HG03095 (cell line): Measurements from ENCODE around the gene FRMD8.

Experiments
- ATAC-seq: cut with Tn5 transposase; IDR thresholded peaks from one replicate; pipeline ENCODE4 v1.9.1; 2021; ENCODE audit warnings: moderate library complexity; ENCODE audit not compliant: unreplicated experiment

The FRMD8 gene

DNA sequence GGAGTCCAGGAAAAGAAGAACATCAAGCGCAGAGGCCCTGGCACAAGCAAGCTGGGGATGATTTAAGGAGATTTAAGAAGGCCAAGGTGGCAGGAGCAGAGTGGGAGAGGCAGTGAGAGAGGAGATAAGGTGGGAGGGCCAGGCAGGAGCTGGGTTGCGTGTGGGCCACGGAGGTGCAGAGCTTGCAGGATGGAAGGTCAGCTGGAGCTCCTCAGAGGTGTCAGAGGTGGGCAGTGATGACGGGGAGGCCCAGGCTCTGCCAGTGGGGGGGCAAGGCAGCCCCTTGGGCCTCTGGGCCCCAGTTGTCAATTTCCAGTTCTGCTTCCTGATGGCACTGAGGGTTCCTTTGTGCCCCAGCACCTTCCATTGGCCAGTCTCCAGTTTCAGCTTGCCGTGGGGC is 6.5 kb downstream of the FRMD8 start:
- no peak for ATAC-seq

GRCh38 chr11:65393513-65394079 is 7.2 kb downstream of the FRMD8 start:
- no peak for ATAC-seq

DNA sequence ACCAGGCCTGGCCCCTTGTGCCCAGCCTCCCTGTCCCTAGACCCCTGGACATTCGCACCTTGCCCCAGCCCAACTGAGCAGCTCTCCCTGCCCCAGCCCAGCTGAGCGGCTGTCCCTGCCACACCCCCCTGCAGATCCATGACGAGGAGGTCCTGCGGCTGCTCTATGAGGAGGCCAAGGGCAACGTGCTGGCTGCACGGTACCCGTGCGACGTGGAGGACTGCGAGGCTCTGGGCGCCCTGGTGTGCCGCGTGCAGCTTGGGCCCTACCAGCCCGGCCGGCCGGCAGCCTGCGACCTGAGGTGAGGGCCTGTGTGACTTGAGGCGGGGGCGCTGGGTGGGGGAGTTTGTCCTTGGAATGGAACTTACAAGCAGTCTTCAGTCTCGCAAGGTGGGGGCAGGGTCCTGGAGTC is 7.7 kb downstream of the FRMD8 start:
- ATAC-seq: no peak

GRCh38 chr11:65395961-65396530 is 9.6 kb downstream of the FRMD8 start:
- ATAC-seq: no peak

DNA sequence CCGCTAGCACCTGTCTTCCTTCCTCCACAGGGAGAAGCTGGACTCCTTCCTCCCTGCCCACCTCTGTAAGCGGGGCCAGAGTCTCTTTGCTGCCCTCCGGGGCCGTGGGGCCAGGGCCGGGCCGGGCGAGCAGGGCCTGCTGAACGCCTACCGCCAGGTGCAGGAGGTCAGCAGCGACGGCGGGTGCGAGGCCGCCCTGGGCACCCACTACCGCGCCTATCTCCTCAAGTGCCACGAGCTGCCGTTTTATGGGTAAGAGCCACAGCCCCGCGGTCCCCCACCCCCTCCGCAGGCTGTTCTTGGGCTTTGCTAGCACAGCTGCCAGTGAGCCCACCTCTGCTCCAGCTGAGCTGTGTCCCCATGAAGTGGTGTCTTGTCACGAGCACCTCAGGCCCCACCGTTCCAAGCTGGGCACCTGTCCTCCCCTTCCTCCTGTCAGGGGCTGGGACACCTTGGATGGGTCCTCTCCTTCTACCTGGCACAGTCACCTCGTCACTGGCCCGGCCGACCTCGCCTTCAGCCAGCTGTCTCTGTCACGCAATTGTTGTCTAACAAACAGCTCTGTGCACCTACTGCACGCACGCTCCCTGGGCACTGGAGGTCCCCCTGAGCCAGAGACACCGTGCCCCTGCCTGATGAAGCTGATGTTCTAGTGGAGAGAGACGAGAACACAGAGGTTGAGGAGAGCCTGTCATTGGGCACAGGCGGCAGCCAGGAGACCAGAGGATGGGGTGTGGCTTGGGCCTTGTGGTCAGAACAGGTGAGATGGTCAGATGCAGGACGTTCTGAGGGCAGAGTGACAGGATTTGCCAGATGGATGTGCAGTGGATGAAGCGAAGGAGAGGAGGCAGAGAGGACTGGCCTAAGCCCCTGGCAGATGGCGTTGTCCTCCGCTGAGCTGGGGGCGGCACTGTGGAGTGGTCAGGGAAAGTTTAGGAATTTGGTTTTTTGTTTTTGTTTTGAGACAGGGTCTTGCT is 10.6 kb downstream of the FRMD8 start:
- no peak for ATAC-seq

DNA sequence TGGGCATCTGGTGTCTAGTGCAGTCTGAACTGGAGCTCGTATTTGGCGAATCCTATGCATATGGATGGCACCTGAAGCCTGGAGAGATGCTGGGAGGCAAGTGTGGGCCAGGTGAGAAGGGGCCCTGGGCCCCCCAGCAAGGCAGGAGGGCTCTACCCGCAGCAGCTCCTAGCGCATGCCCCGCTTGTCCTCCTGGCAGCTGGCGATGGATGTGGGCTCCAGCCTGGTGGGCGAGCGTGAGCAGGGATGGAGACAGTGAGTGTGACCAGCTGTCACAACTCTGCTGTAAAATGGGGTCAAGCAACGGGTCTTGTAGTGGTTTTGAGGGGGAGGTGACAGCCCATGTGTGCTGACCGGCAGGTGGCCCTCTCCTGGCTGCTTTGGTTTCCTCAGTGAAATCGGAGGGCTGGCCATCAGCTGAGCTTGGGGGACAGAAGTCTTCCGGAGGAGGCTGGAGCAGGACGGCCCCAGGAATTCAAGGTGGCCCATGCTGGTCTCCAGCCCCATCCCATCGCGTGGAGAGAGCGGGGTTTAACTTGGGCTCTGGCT is 12.0 kb downstream of the FRMD8 start:
- ATAC-seq: no peak

DNA sequence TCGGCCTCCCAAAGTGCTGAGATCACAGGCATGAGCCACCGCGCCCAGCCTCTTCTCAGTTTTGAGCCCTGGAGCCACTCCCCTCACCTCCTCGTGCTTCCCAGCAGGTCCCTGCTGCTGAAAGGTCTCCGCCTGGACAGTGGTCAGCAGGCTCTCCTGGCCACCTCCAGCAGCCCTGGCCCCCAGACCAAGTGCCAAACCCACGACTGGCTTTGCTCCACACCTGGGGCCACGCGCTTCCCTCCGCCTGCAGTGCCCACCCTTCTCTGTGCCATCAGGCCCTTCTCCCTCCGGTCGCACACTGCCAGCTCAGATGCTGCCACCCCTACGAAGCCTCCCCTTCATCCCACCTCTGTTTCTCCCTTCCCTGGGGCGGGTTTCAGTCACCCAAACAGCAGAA is 12.8 kb downstream of the FRMD8 start:
- ATAC-seq: no peak

GRCh38 chr11:65399845-65400244 is 13.4 kb downstream of the FRMD8 start:
- ATAC-seq: no peak

DNA sequence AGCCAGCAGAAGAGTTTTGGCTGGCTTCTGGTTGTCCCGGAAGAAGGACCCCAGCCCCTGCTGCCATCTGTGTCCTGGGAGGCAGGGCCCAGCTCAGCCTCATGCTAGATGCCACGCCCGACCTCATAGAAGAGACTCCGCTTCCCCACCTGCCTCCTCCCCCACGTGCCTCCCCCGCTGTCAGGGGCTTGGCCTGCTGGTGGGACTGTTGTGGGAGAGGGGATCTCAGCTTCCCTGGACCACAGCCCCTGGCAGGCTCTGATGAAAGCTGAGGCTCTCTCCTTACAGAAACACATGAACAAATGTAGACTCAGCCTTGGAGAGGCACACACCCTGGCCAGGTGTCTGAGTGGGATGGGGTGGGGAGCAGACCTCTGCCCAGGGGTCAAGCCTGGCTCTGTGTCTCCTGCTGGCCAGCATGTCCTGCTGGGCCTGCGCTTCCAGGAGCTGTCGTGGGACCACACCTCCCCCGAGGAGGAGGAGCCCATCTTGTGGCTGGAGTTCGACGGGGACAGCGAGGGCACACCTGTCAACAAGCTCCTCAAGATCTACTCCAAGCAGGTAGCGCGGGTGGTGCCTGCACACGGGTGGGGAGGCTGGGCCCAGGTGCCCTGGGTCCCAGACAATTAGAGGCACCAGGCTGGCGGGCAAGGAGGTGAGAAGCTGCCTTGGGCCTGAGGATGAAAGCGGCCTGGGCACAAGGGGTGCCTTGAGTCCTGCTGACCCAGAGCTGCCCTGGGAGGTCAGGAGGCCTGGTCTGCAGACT is 14.1 kb downstream of the FRMD8 start:
- no peak for ATAC-seq

DNA sequence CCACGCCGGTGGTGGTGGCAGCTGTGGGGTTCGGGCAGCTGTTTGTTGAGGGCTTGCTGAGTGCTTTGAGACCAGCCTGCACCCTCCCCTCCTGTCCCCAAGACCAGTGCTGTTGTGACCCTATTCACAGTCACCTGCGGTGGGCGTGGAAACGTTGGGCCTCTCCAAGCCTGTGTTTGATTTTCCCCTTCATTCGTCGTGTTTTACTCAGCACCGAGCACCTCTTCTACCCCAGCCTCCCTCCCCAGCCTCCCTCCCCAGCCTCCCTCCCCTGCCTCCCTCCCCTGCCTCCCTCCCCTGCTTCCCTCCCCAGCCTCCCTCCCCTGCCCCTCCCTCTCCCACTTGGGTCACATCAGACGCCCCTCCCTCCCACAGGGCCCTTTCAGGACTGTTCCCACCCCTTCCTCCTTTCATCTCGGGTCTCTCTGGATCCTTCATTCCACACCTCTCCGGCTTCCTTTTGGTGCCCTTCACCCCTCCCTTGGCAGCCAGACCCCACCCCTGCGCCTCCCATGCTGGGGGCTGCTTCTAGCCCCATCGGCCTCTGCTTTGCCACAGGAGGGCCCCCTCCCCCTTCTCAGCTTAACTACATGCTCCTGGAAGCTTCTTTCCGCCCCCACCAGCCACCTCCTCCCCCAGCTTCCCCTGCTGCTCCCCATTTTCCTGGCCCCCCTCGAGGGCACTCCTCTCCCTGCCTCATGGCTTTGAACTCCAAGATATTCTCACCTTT is 14.8 kb downstream of the FRMD8 start:
- no peak for ATAC-seq

GRCh38 chr11:65401803-65402248 is 15.4 kb downstream of the FRMD8 start:
- ATAC-seq: no peak

- ATAC-seq: no peak
These were observed 16.4 kb downstream of the FRMD8 start for GRCh38 chr11:65402790-65403189.

DNA sequence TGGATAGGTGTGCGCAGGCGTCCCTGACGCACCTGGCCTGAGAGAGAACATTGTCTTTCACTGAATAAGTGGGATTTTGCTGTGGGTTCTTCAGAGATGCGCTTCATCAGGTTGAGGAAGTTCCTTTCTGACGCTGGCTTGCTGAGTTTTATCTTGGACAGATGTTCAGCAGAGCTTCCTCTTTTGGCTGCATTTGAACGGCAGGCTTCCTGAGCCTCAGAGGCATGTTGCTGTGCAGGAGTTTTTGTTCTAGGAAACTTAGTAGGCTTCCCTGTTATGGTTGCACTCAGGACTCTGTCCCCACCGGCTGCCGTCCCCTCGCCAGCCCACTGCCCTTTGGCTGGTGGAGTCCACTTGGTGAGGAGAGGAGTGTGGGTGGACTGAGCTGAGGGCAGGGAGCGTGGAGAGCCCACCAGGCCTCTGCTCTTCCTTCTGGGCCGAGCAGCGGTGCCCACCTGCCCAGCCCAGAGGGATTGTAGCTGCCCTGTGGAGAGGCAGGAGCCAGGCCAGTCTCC is 17.2 kb downstream of the FRMD8 start:
- no peak for ATAC-seq

- ATAC-seq: no peak
These were observed 17.8 kb downstream of the FRMD8 start for GRCh38 chr11:65404210-65404609.

DNA sequence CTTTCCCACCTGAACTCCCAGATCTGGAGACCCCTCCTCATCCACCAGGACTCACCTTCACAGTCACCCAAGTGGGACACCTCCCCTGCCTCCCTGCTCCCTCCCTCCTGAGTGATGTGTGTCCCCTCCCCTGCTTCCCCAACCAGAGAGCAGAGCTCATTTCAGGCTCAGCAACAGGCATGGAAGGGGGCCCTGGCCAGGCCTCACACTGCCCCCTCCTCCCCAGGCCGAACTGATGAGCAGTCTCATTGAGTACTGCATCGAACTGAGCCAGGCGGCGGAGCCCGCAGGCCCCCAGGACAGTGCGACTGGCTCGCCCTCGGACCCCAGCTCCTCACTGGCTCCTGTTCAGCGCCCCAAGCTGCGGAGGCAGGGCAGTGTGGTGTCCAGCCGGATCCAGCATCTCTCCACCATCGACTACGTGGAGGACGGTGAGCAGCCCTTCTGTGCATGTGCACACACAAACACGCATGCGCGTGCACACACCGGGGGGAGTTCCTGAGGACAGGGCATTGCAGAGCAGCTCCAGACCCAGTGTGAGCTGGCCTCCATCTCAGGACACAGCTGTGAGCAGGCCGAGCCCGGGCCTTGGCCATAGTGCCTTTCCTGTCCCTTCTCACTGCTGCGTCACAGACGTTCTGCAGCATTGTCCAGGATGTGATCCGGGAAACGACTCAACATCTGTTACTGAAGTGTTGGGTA is 18.4 kb downstream of the FRMD8 start:
- no peak for ATAC-seq

DNA sequence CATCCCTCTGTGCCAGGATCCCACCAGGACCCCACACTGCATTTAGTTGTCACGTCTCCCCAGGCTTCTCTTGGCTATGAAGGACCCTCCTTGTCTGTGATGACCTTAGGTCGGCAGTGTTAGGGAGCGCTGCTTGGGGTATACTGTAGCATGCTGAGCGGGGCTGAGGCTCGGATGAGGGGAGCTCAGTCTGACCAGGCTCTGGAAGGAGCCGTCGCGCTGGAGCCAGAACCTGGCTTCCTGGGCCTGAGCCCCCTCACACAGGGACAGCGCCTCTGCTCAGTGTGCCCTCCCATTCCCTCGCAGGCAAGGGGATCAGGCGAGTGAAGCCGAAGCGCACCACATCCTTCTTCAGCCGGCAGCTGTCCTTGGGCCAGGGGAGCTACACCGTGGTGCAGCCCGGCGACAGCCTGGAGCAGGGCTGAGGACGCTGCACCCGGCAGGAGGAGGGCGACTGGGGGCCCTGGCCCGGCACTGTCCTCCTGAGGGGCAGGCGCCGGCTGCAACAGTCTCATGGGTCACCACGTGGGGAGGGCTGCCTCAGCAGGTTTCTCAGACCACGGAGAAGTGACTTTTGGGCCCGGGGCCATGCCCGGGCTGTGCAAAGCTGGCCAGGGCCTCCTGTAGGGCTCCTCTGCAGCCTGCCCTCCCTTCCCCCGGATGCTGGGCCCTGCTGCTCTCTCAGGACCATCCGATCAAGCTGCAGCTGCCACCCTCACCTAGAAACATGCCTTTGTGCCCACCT is 24.7 kb downstream of the FRMD8 start:
- no peak for ATAC-seq

DNA sequence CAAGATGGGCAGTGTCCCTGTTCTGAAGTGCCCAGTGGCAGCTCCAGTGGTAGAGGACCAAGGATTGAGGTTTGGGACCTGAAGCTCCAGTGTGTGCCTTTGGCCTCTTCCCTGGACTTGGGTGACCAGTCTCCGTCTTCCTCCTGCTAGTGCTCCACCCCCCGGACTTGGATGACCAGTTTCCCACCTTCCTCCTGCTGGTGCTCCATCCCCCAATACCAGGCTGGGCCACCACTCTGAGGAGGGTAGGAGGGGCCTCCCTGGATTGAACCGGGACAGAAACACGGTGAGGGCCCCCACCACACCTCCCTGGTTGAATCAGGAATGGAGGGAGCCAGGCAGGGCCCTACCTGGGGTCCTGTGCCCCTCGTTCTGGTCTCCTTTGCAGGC is 25.2 kb downstream of the FRMD8 start:
- no peak for ATAC-seq

GRCh38 chr11:65412271-65413076 is 26.0 kb downstream of the FRMD8 start:
- no peak for ATAC-seq
